ENCODE data around the gene MGAT4B.

The MGAT4B gene

DNA sequence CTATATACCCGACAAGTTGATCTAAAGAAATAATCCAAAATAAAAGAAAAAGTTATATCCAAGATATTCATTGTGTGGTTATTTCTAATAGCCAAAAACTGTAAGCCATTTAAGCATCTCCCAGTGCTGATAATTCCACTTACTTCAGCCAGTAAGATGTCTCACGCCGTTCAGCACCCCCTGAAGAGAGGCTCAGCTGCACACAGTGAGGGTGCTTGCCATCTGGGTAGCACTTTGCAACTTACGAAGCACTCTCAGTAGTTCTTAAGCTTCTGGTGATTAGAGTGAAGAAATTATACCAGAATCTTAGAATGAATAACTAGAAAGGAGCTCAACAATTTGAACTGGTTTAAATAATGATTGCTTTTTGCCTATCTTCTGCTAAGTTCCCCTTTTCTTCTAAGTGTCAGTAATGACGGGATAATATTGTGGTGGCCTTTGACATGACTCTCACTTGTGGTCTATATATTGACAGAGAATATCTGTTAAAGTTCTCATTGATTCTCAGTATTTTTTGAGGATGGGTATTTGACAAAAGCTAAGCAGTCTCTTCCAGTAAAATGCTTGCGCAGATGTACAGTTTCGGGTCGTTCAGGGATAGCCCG lies 39.1 kb downstream of the MGAT4B start:
- peak in 1 of 2 experiments; percentile 11 for DNase-seq

- no peak for DNase-seq
Observed at GRCh38 chr5:179766726-179767455, 39.8 kb downstream of the MGAT4B start.

- DNase-seq, result no peak
Observed at GRCh38 chr5:179766021-179766725, 40.5 kb downstream of the MGAT4B start.

DNA sequence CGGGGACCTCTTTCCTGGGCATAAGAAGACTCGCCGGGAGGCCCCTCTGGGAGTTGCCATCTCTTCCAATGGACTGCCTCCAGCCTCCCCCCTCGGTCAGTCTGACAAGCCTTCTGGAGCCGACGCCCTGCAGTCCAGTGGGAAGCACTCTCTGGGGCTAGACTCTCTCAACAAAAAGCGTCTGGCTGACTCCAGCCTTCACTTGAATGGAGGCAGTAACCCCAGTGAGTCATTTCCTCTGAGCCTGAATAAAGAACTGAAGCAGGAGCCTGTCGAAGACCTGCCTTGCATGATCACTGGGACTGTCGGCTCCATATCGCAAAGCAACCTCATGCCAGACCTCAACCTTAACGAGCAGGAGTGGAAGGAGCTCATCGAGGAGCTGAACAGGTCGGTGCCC lies 41.3 kb downstream of the MGAT4B start:
- DNase-seq, result no peak

DNA sequence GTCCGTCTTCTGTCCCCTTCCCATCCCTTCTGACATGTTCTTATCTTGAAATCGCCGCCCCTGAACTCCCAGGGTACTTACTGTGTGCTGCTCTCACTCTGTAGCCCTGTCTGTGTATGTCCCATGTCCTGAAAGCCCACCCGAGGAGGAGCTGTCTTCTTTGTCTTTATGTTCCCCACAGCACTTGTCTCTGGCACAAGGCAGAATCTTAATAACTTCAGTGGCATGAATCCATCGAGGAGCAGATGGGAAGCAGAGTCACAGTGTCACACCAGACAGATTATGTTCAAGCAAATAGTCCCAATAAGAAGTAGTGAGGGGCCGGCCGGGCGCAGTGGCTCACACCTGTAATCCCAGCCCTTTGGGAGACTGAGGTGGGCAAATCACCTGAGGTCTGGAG lies 42.6 kb downstream of the MGAT4B start:
- no peak for DNase-seq

DNA sequence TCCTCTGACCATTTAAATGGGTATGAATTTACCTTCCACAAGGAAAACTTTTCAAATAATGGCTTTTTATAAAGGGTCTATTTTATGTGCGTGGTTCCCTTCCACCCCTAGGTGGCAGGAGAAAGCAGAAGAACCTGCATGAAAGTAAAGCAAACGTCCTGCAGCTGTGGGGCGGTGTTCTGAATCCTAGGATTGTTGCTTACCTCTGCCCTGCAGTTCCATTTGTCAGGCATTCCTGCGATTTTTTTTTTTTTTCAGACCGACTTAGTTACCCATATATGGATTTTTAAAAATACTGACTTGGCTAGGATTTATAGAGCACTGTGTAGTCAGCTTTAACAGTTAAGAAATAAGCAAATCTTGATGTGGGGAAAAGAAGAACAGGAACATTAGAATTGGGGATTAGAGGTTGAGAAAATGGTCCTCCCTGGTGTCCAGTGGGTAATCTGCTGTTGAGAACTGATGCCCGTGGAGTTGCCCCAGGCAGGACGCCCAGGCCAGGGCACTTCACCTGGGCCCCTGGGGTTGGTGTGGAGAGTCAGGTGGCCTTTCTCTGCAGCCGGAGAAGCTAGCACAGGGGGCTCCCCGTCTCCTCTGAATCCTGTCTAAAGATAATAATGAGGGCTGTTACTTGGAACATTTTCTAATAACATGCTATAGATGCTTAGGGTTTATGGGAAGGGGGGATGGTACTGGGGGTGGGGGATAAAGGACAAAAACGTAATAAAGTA lies 43.3 kb downstream of the MGAT4B start:
- DNase-seq, result peak; percentile 55 to 63

DNA sequence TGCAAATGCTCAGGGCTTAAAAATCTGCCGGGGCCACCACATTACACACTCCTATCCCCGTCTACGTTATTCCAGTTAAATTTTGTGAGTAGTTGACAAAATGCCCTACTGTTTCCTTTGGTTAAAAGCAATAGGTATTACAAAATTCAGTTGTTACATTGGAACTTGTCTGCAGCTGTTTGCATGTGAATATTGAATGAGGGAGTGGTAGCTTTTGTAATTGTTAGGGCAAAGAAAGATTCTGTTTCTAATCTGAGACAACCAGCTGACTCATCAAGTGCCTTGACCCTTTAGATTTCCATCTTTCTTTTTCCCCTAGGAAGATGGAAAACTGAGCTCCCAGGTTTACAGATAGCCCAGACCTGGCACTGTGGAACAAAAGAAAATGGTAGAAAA lies 43.9 kb downstream of the MGAT4B start:
- DNase-seq, result no peak

GRCh38 chr5:179762079-179762780 lies 44.4 kb downstream of the MGAT4B start:
- DNase-seq, result peak; percentile 50 to 60

GRCh38 chr5:179759581-179760551 lies 46.8 kb downstream of the MGAT4B start:
- no peak for DNase-seq

GRCh38 chr5:179758955-179759354 lies 47.7 kb downstream of the MGAT4B start:
- peak; percentile 21 to 42 for DNase-seq

DNA sequence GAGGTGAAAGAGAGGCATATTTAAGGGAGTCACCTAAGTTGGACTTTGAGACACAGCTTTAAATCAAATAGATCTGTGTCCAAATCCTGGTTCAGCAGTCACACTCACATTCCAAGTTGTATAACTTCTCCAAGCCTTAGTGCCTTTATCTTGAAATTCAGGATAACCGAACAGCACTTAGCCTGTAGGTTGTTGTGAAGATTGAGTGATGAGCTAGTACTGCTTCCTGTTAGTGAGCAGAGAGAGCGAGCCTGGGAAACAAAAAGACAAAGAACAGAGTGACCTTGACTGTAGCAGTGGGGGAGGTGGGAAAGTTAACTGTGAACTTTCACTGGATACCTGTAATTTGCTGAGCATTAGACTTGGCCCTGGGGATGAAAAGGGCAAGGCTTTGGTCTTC lies 51.6 kb downstream of the MGAT4B start:
- no peak for DNase-seq

DNA sequence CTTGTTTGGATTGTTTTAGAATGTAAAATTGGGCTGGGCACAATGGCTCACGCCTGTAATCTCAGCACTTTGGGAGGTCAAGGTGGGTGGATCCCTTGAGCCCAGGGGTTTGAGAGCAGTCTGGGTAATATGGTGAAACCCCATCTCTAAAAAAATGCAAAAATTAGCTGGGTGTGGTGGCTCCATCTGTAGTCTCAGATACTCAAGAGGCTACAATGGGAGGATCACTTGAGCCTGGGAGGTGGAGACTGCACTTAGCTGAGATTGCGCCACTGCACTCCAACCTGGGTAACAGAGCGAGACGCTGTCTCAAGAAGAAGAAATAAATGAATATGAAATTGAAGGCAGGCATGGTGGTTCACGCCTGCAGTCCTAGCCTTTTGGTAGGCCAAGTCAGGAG lies 52.7 kb downstream of the MGAT4B start:
- DNase-seq, result no peak

- DNase-seq, result no peak
Observed at GRCh38 chr5:179749857-179750508, 56.7 kb downstream of the MGAT4B start.

- DNase-seq, result no peak
Observed at GRCh38 chr5:179747811-179748210, 58.9 kb downstream of the MGAT4B start.

Data from AML-193 (cell line).